ENCODE data around the gene THSD7A. TPM values are rescaled to one million over a fixed set of nuclear protein-coding genes. Genes with fewer than 3 reads are reported as not detected.

Gene THSD7A
- total RNA-seq, 1 donor from 2014 or later = 14.3 TPM

- H3K9me3 Mint-ChIP-seq = no peaks in the 10 kb centered on the region
- no peak overlapping the region for H3K27ac Mint-ChIP-seq
- TF ChIP-seq, protein P1, sequence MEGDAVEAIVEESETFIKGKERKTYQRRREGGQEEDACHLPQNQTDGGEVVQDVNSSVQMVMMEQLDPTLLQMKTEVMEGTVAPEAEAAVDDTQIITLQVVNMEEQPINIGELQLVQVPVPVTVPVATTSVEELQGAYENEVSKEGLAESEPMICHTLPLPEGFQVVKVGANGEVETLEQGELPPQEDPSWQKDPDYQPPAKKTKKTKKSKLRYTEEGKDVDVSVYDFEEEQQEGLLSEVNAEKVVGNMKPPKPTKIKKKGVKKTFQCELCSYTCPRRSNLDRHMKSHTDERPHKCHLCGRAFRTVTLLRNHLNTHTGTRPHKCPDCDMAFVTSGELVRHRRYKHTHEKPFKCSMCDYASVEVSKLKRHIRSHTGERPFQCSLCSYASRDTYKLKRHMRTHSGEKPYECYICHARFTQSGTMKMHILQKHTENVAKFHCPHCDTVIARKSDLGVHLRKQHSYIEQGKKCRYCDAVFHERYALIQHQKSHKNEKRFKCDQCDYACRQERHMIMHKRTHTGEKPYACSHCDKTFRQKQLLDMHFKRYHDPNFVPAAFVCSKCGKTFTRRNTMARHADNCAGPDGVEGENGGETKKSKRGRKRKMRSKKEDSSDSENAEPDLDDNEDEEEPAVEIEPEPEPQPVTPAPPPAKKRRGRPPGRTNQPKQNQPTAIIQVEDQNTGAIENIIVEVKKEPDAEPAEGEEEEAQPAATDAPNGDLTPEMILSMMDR (conservative IDR thresholded peaks at IDR 0.05) = peak; percentile 87
- no peak for DNase-seq (ENCODE audit: extremely low spot score, unreplicated experiment)
- H3K4me3 Mint-ChIP-seq = peak overlapping the region; percentile 48
- H3K36me3 Mint-ChIP-seq = no peaks in the 10 kb centered on the region
- peaks cover 5% of the 10 kb centered on the region for H3K27me3 Mint-ChIP-seq
- peaks cover 25% of the 10 kb centered on the region for H3K4me1 Mint-ChIP-seq (ENCODE audit: unreplicated experiment)
These were observed 488.1 kb downstream of the THSD7A start for GRCh38 chr7:11343818-11344413.

GRCh38 chr7:11343136-11343535 lies 488.9 kb downstream of the THSD7A start:
- Mint-ChIP-seq H3K4me3 (no peak overlapping the region), H3K36me3 (no peaks in the 10 kb centered on the region)
- TF ChIP-seq, protein P1 (conservative IDR thresholded peaks at IDR 0.05) = no peak

GRCh38 chr7:11341285-11341944 lies 490.6 kb downstream of the THSD7A start:
- DNase-seq (ENCODE audit: extremely low spot score, unreplicated experiment) = no peak
- Mint-ChIP-seq H3K9me3 (no peaks in the 10 kb centered on the region), H3K27ac (no peak overlapping the region), H3K27me3 (peaks cover 5% of the 10 kb centered on the region), H3K36me3 (no peaks in the 10 kb centered on the region), H3K4me1 (ENCODE audit: unreplicated experiment) (peaks cover 25% of the 10 kb centered on the region), H3K4me3 (peak overlapping the region; percentile 26)
- TF ChIP-seq, protein P1 (conservative IDR thresholded peaks at IDR 0.05) = peak; percentile 69

More at GRCh38 chr7:11343136-11343535, 488.9 kb downstream of the THSD7A start:
- Mint-ChIP-seq H3K27me3 (peaks cover 5% of the 10 kb centered on the region), H3K9me3 (no peaks in the 10 kb centered on the region), H3K4me1 (ENCODE audit: unreplicated experiment) (peaks cover 25% of the 10 kb centered on the region), H3K27ac (no peak overlapping the region)
- no peak for DNase-seq (ENCODE audit: extremely low spot score, unreplicated experiment)

DNA sequence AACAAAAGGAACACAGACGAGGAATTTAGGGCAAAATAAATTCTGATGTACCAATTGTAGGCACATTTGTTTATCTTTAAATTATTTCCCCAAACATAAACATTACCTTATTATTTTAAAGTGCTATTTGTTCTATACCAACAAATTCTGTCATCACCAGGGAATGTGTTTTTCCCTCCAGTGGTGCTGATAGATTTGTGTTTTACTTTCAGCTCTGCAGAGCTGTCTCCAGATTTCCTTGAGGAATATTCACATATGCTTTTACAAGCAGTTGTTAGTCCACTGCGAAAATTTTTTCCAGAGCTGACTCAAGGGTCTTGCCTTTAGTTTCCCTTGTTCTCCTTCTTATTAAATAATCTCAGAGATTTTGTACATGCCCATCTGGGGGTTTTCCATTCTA lies 495.6 kb downstream of the THSD7A start:
- Mint-ChIP-seq H3K4me3 (no peak overlapping the region), H3K36me3 (no peaks in the 10 kb centered on the region), H3K27ac (no peak overlapping the region), H3K27me3 (no peaks in the 10 kb centered on the region), H3K9me3 (no peaks in the 10 kb centered on the region), H3K4me1 (ENCODE audit: unreplicated experiment) (peaks cover 12% of the 10 kb centered on the region)
- no peak for DNase-seq (ENCODE audit: extremely low spot score, unreplicated experiment)
- TF ChIP-seq, protein P1 (conservative IDR thresholded peaks at IDR 0.05) = no peak

DNA sequence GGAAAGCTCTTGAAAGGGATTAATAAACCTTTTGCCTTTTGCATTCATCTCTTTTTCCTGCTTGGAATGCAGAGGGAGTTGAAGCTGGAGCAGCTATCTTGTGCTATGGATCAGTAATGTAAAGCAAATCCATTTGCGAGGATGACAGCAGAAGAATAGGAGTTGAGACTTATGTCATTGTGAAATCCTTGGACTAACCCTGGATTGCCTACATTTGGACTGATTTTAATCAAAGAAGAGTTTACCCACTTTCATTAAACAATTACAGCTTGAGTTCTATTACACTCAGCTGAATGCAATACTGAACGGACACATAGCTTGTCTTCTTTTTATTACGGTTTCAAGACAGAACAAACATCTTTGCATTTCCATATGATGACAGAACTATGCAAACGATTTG lies 496.1 kb downstream of the THSD7A start:
- Mint-ChIP-seq H3K9me3 (no peaks in the 10 kb centered on the region), H3K36me3 (no peaks in the 10 kb centered on the region), H3K27ac (no peak overlapping the region), H3K4me3 (no peak overlapping the region), H3K27me3 (no peaks in the 10 kb centered on the region), H3K4me1 (ENCODE audit: unreplicated experiment) (peaks cover 8% of the 10 kb centered on the region)
- TF ChIP-seq, protein P1 (conservative IDR thresholded peaks at IDR 0.05) = no peak
- DNase-seq (ENCODE audit: extremely low spot score, unreplicated experiment) = no peak

Data from type B pancreatic cell (in vitro differentiated cells).